H1 (cell line): ENCODE data around the gene LRR1. TPM values are rescaled to one million over a fixed set of nuclear protein-coding genes. Genes with fewer than 3 reads are reported as not detected.

ENCODE experiments used
- CTCF ChIA-PET: fragments of 300-600 bp; sonication (Branson Sonifier 250); formaldehyde crosslinking; loops from one replicate; lab custom pipeline; 2021; ENCODE audit not compliant: partially characterized antibody; lab: Charles Lee
- POLR2A ChIA-PET: fragments of 300-600 bp; sonication (Branson Sonifier 250); formaldehyde crosslinking; loops from one replicate; lab custom pipeline; 2021; ENCODE audit warnings: inconsistent platforms; ENCODE audit not compliant: partially characterized antibody; lab: Charles Lee
- DNase-seq, 2 experiments: peaks; one replicate each; pipeline versions ENCODE4 v3.0.0 to v3.0.0-alpha.2; 2010 to 2022; ENCODE audit warnings: low spot score in 2 of 2, low read depth in 1 of 2, mixed read lengths in 1 of 2
- FAIRE-seq: peaks from 2 replicates; lab custom pipeline; 2011; peaks lifted over from hg19 to GRCh38; lab: Jason Lieb, UNC
- H2AFZ ChIP-seq: 2 replicates; pipeline ENCODE4 v1.8.1; 2012; ENCODE audit warnings: low read length, inconsistent platforms
- H2AK5ac ChIP-seq: 2 replicates; pipeline ENCODE4 v1.6.1; 2013; ENCODE audit warnings: low read depth, low read length
- H2BK120ac ChIP-seq: replicated peaks from 2 replicates; pipeline ENCODE3; 2013; ENCODE audit warnings: low read depth, low read length, inconsistent platforms
- H2BK12ac ChIP-seq: 2 replicates; pipeline ENCODE4 v1.6.1; 2013; ENCODE audit warnings: low read depth, low read length
- H2BK15ac ChIP-seq: 2 replicates; pipeline ENCODE4 v1.6.1; 2013; ENCODE audit warnings: low read length
- H2BK20ac ChIP-seq: 2 replicates; pipeline ENCODE4 v1.6.1; 2013; ENCODE audit warnings: low read length
- H2BK5ac ChIP-seq: 2 replicates; pipeline ENCODE4 v1.6.1; 2013; ENCODE audit warnings: low read depth, low read length
- H3K14ac ChIP-seq: 2 replicates; pipeline ENCODE4 v1.6.1; 2013; ENCODE audit warnings: inconsistent platforms; ENCODE audit not compliant: insufficient read length
- H3K18ac ChIP-seq: 2 replicates; pipeline ENCODE4 v1.6.1; 2013; ENCODE audit warnings: low read length; ENCODE audit errors: extremely low read depth
- H3K23ac ChIP-seq: 2 replicates; pipeline ENCODE4 v1.6.1; 2013; ENCODE audit warnings: inconsistent platforms; ENCODE audit not compliant: insufficient read length
- H3K23me2 ChIP-seq: 2 replicates; pipeline ENCODE4 v1.6.1; 2013; ENCODE audit warnings: low read depth, low read length
- H3K27ac ChIP-seq: 2 replicates; pipeline ENCODE4 v1.6.1; 2011; ENCODE audit warnings: low read depth, low read length, inconsistent platforms
- H3K27me3 ChIP-seq, 4 experiments: replicated peaks in 1 of 4; 1 replicate in 1 of 4; 2 replicates in 3 of 4; pipeline versions ENCODE4 v1.6.1 to v1.8.1; 2011 to 2013; ENCODE audit warnings: low read length in 3 of 4, mild to moderate bottlenecking in 3 of 4, inconsistent platforms in 2 of 4, mixed read lengths in 2 of 4, moderate library complexity in 1 of 4; ENCODE audit not compliant: control insufficient read depth in 3 of 4, insufficient read depth in 3 of 4; ENCODE audit errors: extremely low read depth in 1 of 4
- H3K36me3 ChIP-seq, 4 experiments: 2 replicates each; pipeline versions ENCODE4 v1.6.1 to v1.8.1; 2011 to 2013; ENCODE audit warnings: mild to moderate bottlenecking in 4 of 4, low read length in 3 of 4, moderate library complexity in 2 of 4, control low read depth in 1 of 4, inconsistent platforms in 1 of 4; ENCODE audit not compliant: insufficient read depth in 4 of 4, control insufficient read depth in 2 of 4
- H3K4ac ChIP-seq: replicated peaks from 2 replicates; pipeline ENCODE3; 2013; ENCODE audit warnings: low read length, low read depth, mixed read lengths, inconsistent platforms; ENCODE audit not compliant: insufficient read length
- H3K4me1 ChIP-seq, 4 experiments: replicated peaks in 1 of 4; 1 replicate in 1 of 4; 2 replicates in 3 of 4; pipeline versions ENCODE4 v1.6.1 to v1.8.1; 2011 to 2013; ENCODE audit warnings: low read length in 3 of 4, inconsistent platforms in 2 of 4, mixed read lengths in 1 of 4; ENCODE audit not compliant: insufficient read depth in 4 of 4, control insufficient read depth in 3 of 4
- H3K4me2 ChIP-seq, 2 experiments: 2 replicates each; pipeline versions ENCODE4 v1.6.1 to v1.8.1; 2011 to 2013; ENCODE audit warnings: low read depth in 2 of 2, low read length in 2 of 2, control low read depth in 1 of 2, inconsistent platforms in 1 of 2, mild to moderate bottlenecking in 1 of 2; ENCODE audit not compliant: insufficient read depth in 1 of 2
- H3K4me3 ChIP-seq, 4 experiments: fragments of 200-600, 300-600 bp in 1 of 4; sonication (generic), shearing (Covaris generic), sonication (Bioruptor Twin) in 1 of 4; 2 replicates each; pipeline versions ENCODE4 v1.5.1 to v1.8.1; 2011 to 2016; ENCODE audit warnings: low read length in 4 of 4, low read depth in 3 of 4, control low read depth in 2 of 4, inconsistent platforms in 2 of 4, mild to moderate bottlenecking in 2 of 4, mixed read lengths in 1 of 4, moderate library complexity in 1 of 4; ENCODE audit not compliant: insufficient read depth in 2 of 4; ENCODE audit errors: extremely low read depth in 1 of 4
- H3K56ac ChIP-seq: replicated peaks from 2 replicates; pipeline ENCODE3; 2013; ENCODE audit warnings: low read depth, mild to moderate bottlenecking, mixed read lengths, low read length, inconsistent platforms; ENCODE audit not compliant: insufficient read length
- H3K79me1 ChIP-seq: 2 replicates; pipeline ENCODE4 v1.6.1; 2013; ENCODE audit warnings: low read depth, low read length, control low read depth
- H3K79me2 ChIP-seq, 2 experiments: 2 replicates each; pipeline versions ENCODE4 v1.6.1 to v1.8.1; 2012 to 2013; ENCODE audit warnings: low read length in 2 of 2, mild to moderate bottlenecking in 2 of 2, inconsistent platforms in 1 of 2; ENCODE audit not compliant: insufficient read depth in 2 of 2, control insufficient read depth in 1 of 2
- H3K9ac ChIP-seq, 4 experiments: replicated peaks in 1 of 4; 1 replicate in 1 of 4; 2 replicates in 3 of 4; pipeline versions ENCODE4 v1.6.1 to v1.8.1; 2011 to 2013; ENCODE audit warnings: low read depth in 3 of 4, low read length in 3 of 4, control low read depth in 2 of 4, mild to moderate bottlenecking in 2 of 4, moderate library complexity in 2 of 4, inconsistent platforms in 1 of 4; ENCODE audit errors: extremely low read depth in 1 of 4
- H3K9me3 ChIP-seq, 2 experiments: 2 replicates each; pipeline versions ENCODE4 v1.6.1 to v1.8.1; 2012 to 2013; ENCODE audit warnings: mild to moderate bottlenecking in 2 of 2, moderate library complexity in 2 of 2, control low read depth in 1 of 2, inconsistent platforms in 1 of 2, low read depth in 1 of 2, low read length in 1 of 2, mixed read lengths in 1 of 2; ENCODE audit not compliant: insufficient read depth in 2 of 2
- H4K20me1 ChIP-seq, 2 experiments: replicated peaks in 1 of 2; 2 replicates each; pipeline versions ENCODE3 to v1.8.1; 2011 to 2013; ENCODE audit warnings: inconsistent platforms in 2 of 2, low read length in 2 of 2, mild to moderate bottlenecking in 1 of 2; ENCODE audit not compliant: insufficient read depth in 2 of 2, control insufficient read depth in 1 of 2
- H4K5ac ChIP-seq: 2 replicates; pipeline ENCODE4 v1.6.1; 2013; ENCODE audit warnings: low read length, low read depth, mixed read lengths, inconsistent platforms; ENCODE audit not compliant: insufficient read length
- H4K8ac ChIP-seq: 2 replicates; pipeline ENCODE4 v1.8.0; 2013; ENCODE audit warnings: mild to moderate bottlenecking, moderate library complexity, low read length, inconsistent platforms; ENCODE audit not compliant: insufficient read depth; ENCODE audit errors: extremely low read depth
- H4K91ac ChIP-seq: replicated peaks from 2 replicates; pipeline ENCODE3; 2013; ENCODE audit warnings: low read length, mixed read lengths, inconsistent platforms; ENCODE audit not compliant: insufficient read length
- CHD2 ChIP-seq: IDR thresholded peaks from 2 replicates; pipeline ENCODE4 v1.6.1; 2012; ENCODE audit warnings: low read length, improper control_type of control experiment
- EP300 ChIP-seq, 2 experiments: IDR thresholded peaks; 1 replicate in 1 of 2; 2 replicates in 1 of 2; pipeline ENCODE4 v1.6.1; 2011 to 2012; ENCODE audit warnings: low read depth in 2 of 2, low read length in 2 of 2, mild to moderate bottlenecking in 2 of 2, borderline replicate concordance in 1 of 2, inconsistent platforms in 1 of 2, moderate library complexity in 1 of 2
- GABPA ChIP-seq: IDR thresholded peaks from 2 replicates; pipeline ENCODE4 v1.6.1; 2011; ENCODE audit warnings: mild to moderate bottlenecking, low read length, moderate library complexity, borderline replicate concordance; ENCODE audit not compliant: insufficient read depth
- JUN ChIP-seq: IDR thresholded peaks from 2 replicates; pipeline ENCODE4 v1.6.1; 2011; ENCODE audit warnings: low read depth, mild to moderate bottlenecking, improper control_type of control experiment, low read length
- KDM4A ChIP-seq: IDR thresholded peaks from one replicate; pipeline ENCODE4 v1.7.1; 2012; ENCODE audit warnings: low read depth, mild to moderate bottlenecking, moderate library complexity, low read length, inconsistent platforms; ENCODE audit not compliant: severe bottlenecking
- POLR2A ChIP-seq, 2 experiments: IDR thresholded peaks; 1 replicate in 1 of 2; 2 replicates in 1 of 2; pipeline ENCODE4 v1.6.1; 2011; ENCODE audit warnings: low read depth in 2 of 2, low read length in 2 of 2, mild to moderate bottlenecking in 2 of 2; ENCODE audit errors: control extremely low read depth in 1 of 2
- POU5F1 ChIP-seq: IDR thresholded peaks from 2 replicates; pipeline ENCODE4 v1.6.1; 2011; ENCODE audit warnings: low read depth, mild to moderate bottlenecking, low read length, moderate library complexity
- RAD21 ChIP-seq, 2 experiments: IDR thresholded peaks in 1 of 2; conservative IDR thresholded peaks in 1 of 2; 2 replicates each; pipeline ENCODE4 v1.6.1; 2011; ENCODE audit warnings: low read depth in 2 of 2, low read length in 2 of 2, improper control_type of control experiment in 1 of 2, inconsistent platforms in 1 of 2, mild to moderate bottlenecking in 1 of 2, moderate library complexity in 1 of 2
- RXRA ChIP-seq: IDR thresholded peaks from 2 replicates; pipeline ENCODE4 v1.6.1; 2011; ENCODE audit warnings: low read depth, mild to moderate bottlenecking, low read length, moderate library complexity; ENCODE audit not compliant: insufficient read depth
- SIN3A ChIP-seq, 2 experiments: IDR thresholded peaks in 1 of 2; conservative IDR thresholded peaks in 1 of 2; 2 replicates each; pipeline ENCODE4 v1.6.1; 2011 to 2012; ENCODE audit warnings: low read length in 2 of 2, improper control_type of control experiment in 1 of 2, low read depth in 1 of 2, mild to moderate bottlenecking in 1 of 2
- TAF7 ChIP-seq: optimal IDR thresholded peaks from 2 replicates; pipeline ENCODE3; 2011; ENCODE audit warnings: low read depth, mild to moderate bottlenecking, inconsistent platforms, low read length, moderate library complexity, borderline replicate concordance
- TCF12 ChIP-seq: IDR thresholded peaks from 2 replicates; pipeline ENCODE4 v1.6.1; 2011; ENCODE audit warnings: low read depth, mild to moderate bottlenecking, low read length
- YY1 ChIP-seq: IDR thresholded peaks from 2 replicates; pipeline ENCODE4 v1.6.1; 2011; ENCODE audit warnings: low read depth, mild to moderate bottlenecking, low read length
- ZNF274 ChIP-seq: IDR thresholded peaks from 2 replicates; pipeline ENCODE4 v1.7.0; 2012; ENCODE audit warnings: low read length, borderline replicate concordance; ENCODE audit errors: extremely low read depth
- WGBS, 2 experiments: shearing (Covaris generic) in 1 of 2; methylation state at CpG; one replicate each; pipeline versions ENCODE4 v1.1.6 to v1.1.7; 2013 to 2015; ENCODE audit warnings: low lambda C conversion rate in 2 of 2, mixed read lengths in 2 of 2, inconsistent platforms in 1 of 2, low coverage in 1 of 2, missing lambda C conversion rate in 1 of 2; ENCODE audit not compliant: insufficient replicate concordance in 2 of 2, insufficient coverage in 1 of 2, insufficient read length in 1 of 2; ENCODE audit errors: extremely low coverage in 1 of 2, missing lambda C conversion rate in 1 of 2; 5-methylcytosine and 5-hydroxymethylcytosine counted together
- polyA plus RNA-seq, 7 experiments: library from polyadenylated mRNA; depleted of rRNA in 3 of 7; stranded (reverse) in 5 of 7; unstranded in 2 of 7; fragments of >200 nt in 5 of 7; fragments of 200-250 nt in 2 of 7; gene quantifications; 1 replicate in 5 of 7; 2 replicates in 1 of 7; 4 replicates in 1 of 7; pipeline versions ENCODE4 v1.2.1 to v1.2.3, GENCODE V29; 2011 to 2013; ENCODE audit warnings: missing spikeins in 2 of 7, mixed read lengths in 2 of 7
- total RNA-seq: library from RNA; stranded (reverse); fragmentation: NEBNext Ultra II Directional; extraction: Animal tissue kit (Norgen Biotek cat#: 25700); gene quantifications from 2 replicates; pipeline ENCODE4 v1.2.1, GENCODE V29; 2021

Gene LRR1
- total and polyA plus RNA-seq, 2 of the 8 experiments (the other 6 are each of a cell fraction or from before 2014, with no cell fraction given) = 30.7 to 37.5 TPM

GRCh38 chr14:49589387-49589786 lies 9.4 kb upstream of the LRR1 start:
- H3K4me2 ChIP-seq = no peak overlapping the region
- POLR2A ChIA-PET = interaction anchor here (0.7 to 11.0 kb wide), 2 partner anchors 8 to 9 kb away, joined by 3 to 169 read pairs; partner anchors contain the start of gene LRR1
- H2BK12ac ChIP-seq = no peak overlapping the region
- H3K27ac ChIP-seq = no peak overlapping the region
- no peak overlapping the region for H2AK5ac ChIP-seq
- no peak overlapping the region for H3K4me3 ChIP-seq
- no peak overlapping the region for H2BK120ac ChIP-seq
- no peak overlapping the region for H3K56ac ChIP-seq
- no peak overlapping the region for H3K23ac ChIP-seq
- H3K79me1 ChIP-seq = no peaks in the 10 kb centered on the region
- H3K4ac ChIP-seq = no peak overlapping the region
- no peak overlapping the region for H2BK15ac ChIP-seq
- H3K23me2 ChIP-seq = no peaks in the 10 kb centered on the region
- peaks cover 0 to 12% (median 4%) of the 10 kb centered on the region in 4 experiments; a peak in 4 of 8 replicates for H3K36me3 ChIP-seq
- H3K4me1 ChIP-seq = peaks cover 0 to under 1% (median under 1%) of the 10 kb centered on the region in 4 experiments; a peak in 4 of 7 replicates
- FAIRE-seq = no peak
- DNase-seq = no peak
- peaks cover 12 to 18% of the 10 kb centered on the region in 2 experiments for H3K79me2 ChIP-seq
- no peaks in the 10 kb centered on the region for H3K27me3 ChIP-seq
- no peak overlapping the region for H4K8ac ChIP-seq
- CTCF ChIA-PET = no interaction called here
- 90% methylated on average over 3 of the region's 3 CpGs; no CpG with 5 or more reads in 1 of the 2 experiments for WGBS, 2 experiments
- no peak overlapping the region for H4K5ac ChIP-seq
- H4K20me1 ChIP-seq = peaks cover 0 to under 1% of the 10 kb centered on the region in 2 experiments
- H3K18ac ChIP-seq = no peak overlapping the region
- H2BK5ac ChIP-seq = no peak overlapping the region
- no peak overlapping the region for H2BK20ac ChIP-seq
- no peaks in the 10 kb centered on the region for H3K9me3 ChIP-seq
- no peak overlapping the region for H3K14ac ChIP-seq
- H4K91ac ChIP-seq = no peak overlapping the region
- H3K9ac ChIP-seq = no peak overlapping the region
- no peak overlapping the region for H2AFZ ChIP-seq
- TF ChIP-seq SIN3A (conservative IDR thresholded peaks at IDR 0.05 in 1 of 2, IDR thresholded peaks at IDR 0.05 in 1 of 2; ENCODE audit: low read depth in 1 of 2, low read length in 2 of 2) (no peak), KDM4A (no peak), CHD2 (no peak), POLR2A (IDR thresholded peaks at IDR 0.05; ENCODE audit: control extremely low read depth in 1 of 2, low read depth in 2 of 2, low read length in 2 of 2) (no peak), JUN (no peak), TAF7 (no peak), RAD21 (IDR thresholded peaks at IDR 0.05 in 1 of 2, conservative IDR thresholded peaks at IDR 0.05 in 1 of 2; ENCODE audit: low read depth in 2 of 2, low read length in 2 of 2) (no peak), POU5F1 (no peak), RXRA (no peak), EP300 (IDR thresholded peaks at IDR 0.05; ENCODE audit: borderline replicate concordance in 1 of 2, low read depth in 2 of 2, low read length in 2 of 2) (no peak), TCF12 (no peak), YY1 (no peak), GABPA (no peak), ZNF274 (no peak)
